ENCODE measurements around the gene RDH13.
"Not testable (repeated sequence)": the region's sequence is repeated elsewhere in the genome, so short reads cannot be mapped to it uniquely, and the experiment has no call there.

The RDH13 gene

GRCh38 chr19:55042688-55043087 lies 20.3 kb downstream of the RDH13 start:
- DNase-seq, result no peak

DNA sequence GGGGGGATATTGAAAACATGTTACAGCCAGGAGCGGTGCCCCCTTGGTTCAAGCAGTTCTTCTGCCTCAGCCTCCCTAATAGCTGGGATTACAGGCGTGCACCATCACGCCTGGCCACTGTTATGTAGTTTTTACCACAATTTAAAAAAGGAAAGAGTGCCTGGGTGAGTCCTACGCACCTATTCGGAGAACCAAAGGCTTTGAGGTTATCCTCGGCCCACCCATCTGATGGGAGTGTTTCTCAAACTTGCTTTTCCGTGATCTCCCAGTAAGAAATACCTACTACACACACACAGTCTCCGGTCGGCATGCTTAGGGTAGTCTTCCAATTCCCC lies 20.6 kb downstream of the RDH13 start:
- DNase-seq, result no peak

- DNase-seq, result peak; percentile 18
These were observed 21.2 kb downstream of the RDH13 start for GRCh38 chr19:55041627-55042343.

- no peak for DNase-seq
These were observed 21.7 kb downstream of the RDH13 start for GRCh38 chr19:55041244-55041626.

DNA sequence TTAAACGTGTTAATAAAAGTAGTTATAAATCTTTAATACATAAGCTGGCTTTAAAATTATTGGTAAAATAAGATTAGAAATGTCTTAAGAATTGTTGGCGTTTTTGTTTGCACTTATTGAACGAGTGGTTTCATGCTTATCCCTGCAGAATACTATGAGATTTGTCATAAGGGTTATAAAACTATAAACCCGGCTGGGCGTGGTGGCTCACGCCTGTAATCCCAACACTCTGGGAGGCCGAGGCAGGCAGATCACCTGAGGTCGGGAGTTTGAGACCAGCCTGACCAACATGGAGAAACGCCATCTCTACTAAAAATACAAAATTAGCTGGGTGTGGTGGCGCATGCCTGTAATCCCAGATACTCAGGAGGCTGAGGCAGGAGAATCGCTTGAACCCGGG lies 22.3 kb downstream of the RDH13 start:
- DNase-seq, result not testable (repeated sequence)

DNA sequence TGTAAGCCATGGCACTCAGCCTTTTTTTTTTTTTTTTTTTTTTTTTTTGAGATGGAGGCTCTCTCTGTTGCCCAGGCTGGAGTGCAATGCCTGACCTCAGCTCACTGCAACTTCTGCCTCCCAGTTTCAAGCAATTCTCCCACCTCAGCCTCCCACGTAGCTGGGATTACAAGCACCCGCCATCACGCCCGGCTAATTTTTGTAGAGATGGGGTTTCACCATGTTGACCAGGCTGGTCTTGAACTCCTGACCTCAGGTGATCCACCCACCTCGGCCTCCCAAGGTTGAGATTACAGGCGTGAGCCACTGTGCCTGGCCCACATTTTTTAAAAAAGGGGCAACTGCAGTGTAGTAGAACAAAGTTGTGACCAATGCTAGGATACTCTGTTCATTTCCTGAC lies 25.3 kb downstream of the RDH13 start:
- DNase-seq, result not testable (repeated sequence)

- DNase-seq, result no peak
These were observed 26.9 kb downstream of the RDH13 start for GRCh38 chr19:55036058-55036457.

GRCh38 chr19:55034751-55035150 lies 28.2 kb downstream of the RDH13 start:
- no peak for DNase-seq

GRCh38 chr19:55032976-55033643 lies 29.8 kb downstream of the RDH13 start:
- DNase-seq, result not testable (repeated sequence)

- no peak for DNase-seq
These were observed 30.7 kb downstream of the RDH13 start for GRCh38 chr19:55032170-55032800.

- DNase-seq, result no peak
These were observed 31.8 kb downstream of the RDH13 start for GRCh38 chr19:55031178-55031577.

- DNase-seq, result no peak
These were observed 34.2 kb downstream of the RDH13 start for GRCh38 chr19:55028757-55029156.

DNA sequence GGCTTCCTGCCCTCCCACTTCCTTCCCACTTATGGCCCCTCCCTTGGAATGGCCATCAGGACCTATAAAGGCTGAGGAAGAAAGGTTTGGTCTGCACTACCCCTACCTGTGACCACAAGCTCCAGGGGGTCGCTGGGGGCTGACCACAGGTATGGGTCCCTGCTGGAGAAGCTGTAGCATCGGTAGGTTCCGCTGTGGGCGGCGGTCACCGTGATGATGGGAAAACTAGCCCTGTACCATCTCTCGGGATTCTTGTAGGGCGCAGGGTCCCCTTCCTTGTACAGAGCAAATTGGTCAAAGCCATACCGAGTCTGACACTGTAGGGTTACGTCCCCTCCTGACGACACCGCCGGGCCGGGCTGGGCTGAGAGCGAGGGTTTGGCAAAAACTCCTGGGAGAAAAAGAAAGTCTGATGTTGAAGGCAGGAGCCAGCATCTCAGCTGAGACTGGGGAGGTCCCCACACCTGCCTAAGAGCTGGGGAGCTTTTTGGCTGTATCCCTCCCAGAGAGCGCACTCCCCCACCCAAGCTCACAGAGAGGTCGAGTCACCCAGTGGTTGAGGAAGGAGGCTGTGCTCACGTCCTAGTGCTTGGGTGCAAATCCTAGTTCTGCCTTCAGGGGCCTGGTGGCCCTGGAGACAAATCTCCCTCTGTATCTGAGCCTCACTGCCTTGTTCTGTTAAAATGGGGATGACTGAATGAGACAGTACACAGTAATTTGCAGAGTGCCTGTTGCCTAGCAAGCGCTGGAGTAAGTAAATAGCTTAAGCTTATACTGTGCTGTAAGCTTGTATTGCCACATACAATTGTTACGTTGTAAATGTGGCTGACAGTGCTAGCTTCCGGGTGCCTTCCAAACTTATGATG lies 35.2 kb downstream of the RDH13 start:
- DNase-seq, result no peak

DNA sequence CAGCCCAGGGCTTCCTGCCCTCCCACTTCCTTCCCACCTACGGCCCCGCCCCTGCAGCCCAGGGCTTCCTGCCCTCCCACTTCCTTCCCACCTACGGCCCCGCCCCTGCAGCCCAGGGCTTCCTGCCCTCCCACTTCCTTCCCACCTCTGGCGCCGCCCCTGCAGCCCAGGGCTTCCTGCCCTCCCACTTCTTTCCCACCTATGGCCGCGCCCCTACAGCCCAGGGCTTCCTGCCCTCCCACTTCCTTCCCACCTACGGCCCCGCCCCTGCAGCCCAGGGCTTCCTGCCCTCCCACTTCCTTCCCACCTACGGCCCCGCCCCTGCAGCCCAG lies 35.8 kb downstream of the RDH13 start:
- DNase-seq, result not testable (repeated sequence)

GRCh38 chr19:55024111-55024510 lies 38.8 kb downstream of the RDH13 start:
- DNase-seq, result no peak

GRCh38 chr19:55020351-55020750 lies 42.6 kb downstream of the RDH13 start:
- not testable (repeated sequence) for DNase-seq

DNA sequence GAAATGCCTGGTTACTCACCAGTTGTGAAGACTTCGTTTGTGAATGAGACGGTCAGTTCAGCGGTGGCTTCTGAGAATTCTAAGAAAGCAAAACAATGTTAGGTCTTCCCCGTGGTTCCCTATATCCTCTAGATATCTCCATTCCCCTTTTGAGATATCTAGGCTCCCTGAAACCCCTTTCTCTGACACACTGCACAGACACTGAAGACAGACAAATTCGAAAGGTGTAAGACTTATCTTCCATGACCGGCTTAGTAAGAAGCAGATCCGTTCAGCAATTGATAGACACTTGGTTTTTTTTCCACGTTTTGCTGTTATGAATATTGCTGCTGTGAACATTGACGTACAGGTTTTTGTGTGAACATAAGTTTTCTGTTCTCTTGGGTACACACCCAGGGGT lies 44.3 kb downstream of the RDH13 start:
- DNase-seq, result no peak

- DNase-seq, result no peak
These were observed 44.7 kb downstream of the RDH13 start for GRCh38 chr19:55018216-55018615.

DNA sequence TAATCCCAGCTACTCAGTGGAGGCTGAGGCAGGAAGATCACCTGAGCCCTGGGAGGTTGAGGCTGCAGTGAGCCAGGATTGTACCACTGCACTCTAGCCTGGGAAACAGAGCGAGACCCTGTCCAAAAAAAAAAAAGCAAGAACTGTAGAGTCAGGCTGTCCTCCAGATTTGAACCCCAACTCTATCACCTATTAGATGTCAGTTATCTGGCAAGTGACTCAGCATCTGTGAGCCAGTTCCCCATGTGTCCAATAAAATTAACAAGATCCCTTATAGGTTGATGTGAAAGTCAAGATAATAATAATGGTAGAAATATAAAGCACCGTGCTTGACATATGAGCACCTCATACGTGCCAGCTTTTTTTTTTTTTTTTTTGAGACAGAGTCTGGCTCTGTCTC lies 46.9 kb downstream of the RDH13 start:
- no peak for DNase-seq

- no peak for DNase-seq
These were observed 47.8 kb downstream of the RDH13 start for GRCh38 chr19:55015126-55015525.

- DNase-seq, result peak; percentile 4
These were observed 48.2 kb downstream of the RDH13 start for GRCh38 chr19:55014714-55015113.

DNA sequence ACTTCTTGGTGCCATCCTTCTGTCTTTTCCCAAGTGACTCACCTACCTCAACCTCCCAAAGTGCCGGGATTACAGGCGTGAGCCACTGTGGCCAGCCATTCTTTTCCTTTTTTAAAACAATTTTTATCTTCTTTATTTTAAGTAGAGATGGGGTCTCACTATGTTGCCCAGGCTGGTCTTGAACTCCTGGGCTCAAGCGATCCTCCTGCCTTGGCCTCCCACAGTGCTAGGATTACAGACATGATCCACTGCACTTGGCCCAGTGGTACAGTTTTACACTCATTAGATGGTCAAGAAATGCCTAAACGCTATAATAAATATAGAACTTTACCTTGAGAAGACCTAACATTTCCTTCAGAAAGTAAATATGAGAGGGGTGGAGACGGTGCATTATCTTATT lies 49.4 kb downstream of the RDH13 start:
- no peak for DNase-seq

DNA sequence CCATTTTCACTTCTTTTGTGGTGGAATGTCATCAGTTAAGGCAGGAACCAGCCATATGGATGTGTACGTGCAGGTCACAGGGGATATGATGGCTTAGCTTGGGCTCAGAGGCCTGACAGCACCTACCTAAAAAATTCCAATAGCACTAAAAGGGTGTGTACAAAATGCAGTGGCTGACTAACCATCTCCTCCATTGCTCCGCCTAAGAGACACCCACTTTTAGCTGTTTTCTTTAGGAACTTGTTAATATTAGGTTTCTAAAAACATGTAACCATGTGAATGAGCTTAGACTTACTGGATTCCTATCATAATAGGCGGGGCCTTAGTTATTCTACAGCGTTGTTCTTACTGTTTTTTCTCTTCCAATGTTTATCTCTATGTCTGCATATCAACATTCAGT lies 50.6 kb downstream of the RDH13 start:
- no peak for DNase-seq

DNA sequence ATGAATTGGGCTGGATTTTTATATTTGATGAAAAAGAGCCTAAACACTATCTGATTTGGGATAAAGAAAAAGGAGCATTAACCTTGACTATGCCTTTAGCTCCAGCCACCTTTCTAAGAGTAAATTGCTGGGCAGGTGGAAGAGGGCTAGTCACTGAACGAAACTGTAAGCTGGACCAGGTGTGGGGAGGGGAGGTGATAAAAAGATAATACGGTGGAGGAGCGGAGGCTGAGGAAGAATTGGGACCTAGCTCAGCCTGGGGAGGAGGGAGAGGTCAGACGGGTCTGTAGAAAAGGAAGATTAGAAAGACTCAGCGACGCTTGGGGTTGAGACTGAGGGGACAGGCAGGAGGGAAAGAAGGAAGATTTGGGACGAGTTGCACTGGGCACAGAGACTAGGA lies 52.4 kb downstream of the RDH13 start:
- not testable (repeated sequence) for DNase-seq

Data from stimulated activated CD4-positive, alpha-beta T cell treated with anti-CD3 and anti-CD28 coated beads, Interleukin-1b, Interleukin-23, amount 100 ng/mL, for 48 hours (primary cell).